ENCODE measurements around the gene NIPBL. TPM values are rescaled to one million over a fixed set of nuclear protein-coding genes. Genes with fewer than 3 reads are reported as not detected.

The NIPBL gene
- total RNA-seq, 1 experiment from 2014 or later, result 48.1 TPM

DNA sequence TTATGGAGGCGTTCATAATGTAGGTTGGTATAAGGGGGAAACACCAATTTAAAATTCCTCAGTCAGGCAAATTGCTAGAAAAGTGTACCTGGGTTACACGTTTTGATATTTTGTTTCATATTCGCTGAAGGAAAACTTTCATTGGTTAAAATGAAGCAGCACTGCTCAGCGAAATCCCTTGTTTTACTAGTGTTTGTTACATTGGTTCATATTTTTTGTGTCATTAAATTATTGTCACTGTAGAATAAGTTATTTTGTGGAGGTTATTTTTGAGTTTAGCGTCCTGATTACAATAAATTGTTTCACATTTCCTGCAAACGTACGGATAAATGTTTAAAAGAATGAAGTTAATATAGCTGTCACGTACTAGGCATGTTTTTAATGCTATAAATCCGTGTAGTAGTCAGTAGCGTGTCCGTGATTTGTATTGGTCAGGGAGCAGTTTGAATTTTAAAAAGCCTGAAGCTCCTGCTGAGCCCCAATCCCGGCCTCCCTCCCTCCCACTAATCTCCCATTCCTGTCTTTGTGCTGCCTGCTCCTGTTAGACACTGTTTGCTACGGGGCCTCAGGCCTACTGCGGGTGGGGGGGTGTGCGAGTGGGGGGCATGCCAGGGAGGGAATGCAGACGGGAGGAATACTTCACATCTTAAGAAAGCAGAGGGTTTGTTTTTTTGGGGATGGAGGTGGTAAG lies 2.0 kb downstream of the NIPBL start:
- intact Hi-C loops (cut with micrococcal nuclease; ENCODE audit: unreplicated experiment), result loop anchor here (10.0 kb wide), 2 partner anchors 246 to 274 kb away; partner anchors contain the start of gene SLC1A3

DNA sequence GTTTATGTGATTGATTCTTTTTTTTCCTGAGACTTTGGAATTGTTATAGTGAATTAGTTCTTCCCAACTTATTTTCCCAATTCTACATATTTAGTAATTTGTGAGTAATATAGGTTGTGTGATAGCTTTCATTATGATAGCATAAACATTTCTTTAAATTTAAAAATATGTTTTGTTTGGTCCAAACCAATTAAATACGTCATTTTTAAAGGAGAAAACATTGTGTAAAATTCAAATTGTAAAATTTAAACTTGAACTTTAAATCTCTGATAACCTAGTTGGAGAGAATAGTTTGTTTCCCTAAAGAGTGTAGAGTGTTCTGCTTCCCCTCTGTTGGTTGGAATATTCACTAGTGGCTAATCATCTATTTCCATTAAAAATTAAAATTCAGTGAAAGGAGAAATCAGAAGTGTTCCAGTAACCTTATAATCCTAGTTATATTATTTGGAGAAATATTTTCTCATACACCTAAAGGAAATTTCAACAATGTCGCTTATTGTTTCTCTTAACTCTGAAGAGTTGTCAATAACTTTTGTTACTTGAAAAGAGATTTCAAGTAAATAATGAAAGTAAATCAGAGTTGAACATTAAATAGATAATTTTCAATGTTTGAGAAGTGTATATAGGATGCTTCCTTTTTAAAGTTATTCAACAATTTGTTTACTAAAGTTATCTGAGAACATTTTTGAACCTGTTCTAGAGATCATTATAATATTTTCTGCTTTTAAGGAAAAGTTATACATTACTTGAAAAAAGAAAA lies 2.9 kb downstream of the NIPBL start:
- Mint-ChIP-seq H3K36me3 (ENCODE audit: insufficient read depth, unreplicated experiment) (peaks cover 22% of the 10 kb centered on the region), H3K4me1 (ENCODE audit: low read depth, unreplicated experiment) (peaks cover 25% of the 10 kb centered on the region), H3K27ac (ENCODE audit: unreplicated experiment) (no peak overlapping the region), H3K9me3 (ENCODE audit: unreplicated experiment) (no peaks in the 10 kb centered on the region), H3K27me3 (ENCODE audit: insufficient read depth, unreplicated experiment) (no peaks in the 10 kb centered on the region), H3K4me3 (ENCODE audit: unreplicated experiment) (peak overlapping the region; percentile 93)
- Histone ChIP-seq H3K4me3 (ENCODE audit: low read depth, low read length) (peak overlapping the region; percentile 52), H3K27me3 (replicated peaks; ENCODE audit: control insufficient read depth, insufficient read depth, low read length) (no peaks in the 10 kb centered on the region), H3K9me3 (no peaks in the 10 kb centered on the region), H3K4me1 (peaks cover 23% of the 10 kb centered on the region), H3K36me3 (ENCODE audit: control insufficient read depth, insufficient read depth, low read length) (no peaks in the 10 kb centered on the region)
- TF ChIP-seq, protein P1, sequence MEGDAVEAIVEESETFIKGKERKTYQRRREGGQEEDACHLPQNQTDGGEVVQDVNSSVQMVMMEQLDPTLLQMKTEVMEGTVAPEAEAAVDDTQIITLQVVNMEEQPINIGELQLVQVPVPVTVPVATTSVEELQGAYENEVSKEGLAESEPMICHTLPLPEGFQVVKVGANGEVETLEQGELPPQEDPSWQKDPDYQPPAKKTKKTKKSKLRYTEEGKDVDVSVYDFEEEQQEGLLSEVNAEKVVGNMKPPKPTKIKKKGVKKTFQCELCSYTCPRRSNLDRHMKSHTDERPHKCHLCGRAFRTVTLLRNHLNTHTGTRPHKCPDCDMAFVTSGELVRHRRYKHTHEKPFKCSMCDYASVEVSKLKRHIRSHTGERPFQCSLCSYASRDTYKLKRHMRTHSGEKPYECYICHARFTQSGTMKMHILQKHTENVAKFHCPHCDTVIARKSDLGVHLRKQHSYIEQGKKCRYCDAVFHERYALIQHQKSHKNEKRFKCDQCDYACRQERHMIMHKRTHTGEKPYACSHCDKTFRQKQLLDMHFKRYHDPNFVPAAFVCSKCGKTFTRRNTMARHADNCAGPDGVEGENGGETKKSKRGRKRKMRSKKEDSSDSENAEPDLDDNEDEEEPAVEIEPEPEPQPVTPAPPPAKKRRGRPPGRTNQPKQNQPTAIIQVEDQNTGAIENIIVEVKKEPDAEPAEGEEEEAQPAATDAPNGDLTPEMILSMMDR (IDR thresholded peaks at IDR 0.05; ENCODE audit: insufficient read depth in 1 of 2, low read depth in 1 of 2, low read length in 1 of 2, severe bottlenecking in 1 of 2, unreplicated experiment in 1 of 2), result no peak
- intact Hi-C loops (cut with micrococcal nuclease; ENCODE audit: unreplicated experiment), result loop anchor here (10.0 kb wide), 2 partner anchors 245 to 275 kb away; partner anchors contain the start of gene SLC1A3
- no peak for DNase-seq
- BruUV-seq (replicated peaks), result no TSS peak
- POLR2A ChIA-PET, result no interaction called here
- CTCF ChIA-PET, result interaction anchor here (0.5 kb wide), 1 partner anchor 120 kb away, joined by 3 read pairs; no protein-coding TSS in a partner anchor

More for the DNA sequence above, 2.0 kb downstream of the NIPBL start:
- Histone ChIP-seq H3K4me1 (peaks cover 31% of the 10 kb centered on the region), H3K9me3 (no peaks in the 10 kb centered on the region), H3K4me3 (ENCODE audit: low read depth, low read length) (peak overlapping the region; percentile 52), H3K27me3 (replicated peaks; ENCODE audit: control insufficient read depth, insufficient read depth, low read length) (no peaks in the 10 kb centered on the region), H3K36me3 (ENCODE audit: control insufficient read depth, insufficient read depth, low read length) (no peaks in the 10 kb centered on the region)
- peak overlapping the region; percentile 95 for H3K27ac Mint-ChIP-seq (ENCODE audit: unreplicated experiment)
- peaks cover 16% of the 10 kb centered on the region for H3K36me3 Mint-ChIP-seq (ENCODE audit: insufficient read depth, unreplicated experiment)
- POLR2A ChIA-PET, result interaction anchor here (1.0 kb wide), 1 partner anchor 726 kb away, joined by 4 read pairs; no protein-coding TSS in a partner anchor
- peak in 1 of 2 experiments; percentile 29 for DNase-seq
- BruUV-seq (replicated peaks), result no TSS peak
- peaks cover 19% of the 10 kb centered on the region for H3K4me1 Mint-ChIP-seq (ENCODE audit: low read depth, unreplicated experiment)
- TF ChIP-seq, protein P1 (IDR thresholded peaks at IDR 0.05; ENCODE audit: insufficient read depth in 1 of 2, low read depth in 1 of 2, low read length in 1 of 2, severe bottlenecking in 1 of 2, unreplicated experiment in 1 of 2), result no peak
- peak overlapping the region; percentile 93 for H3K4me3 Mint-ChIP-seq (ENCODE audit: unreplicated experiment)
- no peaks in the 10 kb centered on the region for H3K9me3 Mint-ChIP-seq (ENCODE audit: unreplicated experiment)
- CTCF ChIA-PET, result interaction anchor here (0.5 to 0.6 kb wide), 2 partner anchors 121 to 202 kb away, joined by 3 to 5 read pairs; no protein-coding TSS in a partner anchor
- H3K27me3 Mint-ChIP-seq (ENCODE audit: insufficient read depth, unreplicated experiment), result no peaks in the 10 kb centered on the region

DNA sequence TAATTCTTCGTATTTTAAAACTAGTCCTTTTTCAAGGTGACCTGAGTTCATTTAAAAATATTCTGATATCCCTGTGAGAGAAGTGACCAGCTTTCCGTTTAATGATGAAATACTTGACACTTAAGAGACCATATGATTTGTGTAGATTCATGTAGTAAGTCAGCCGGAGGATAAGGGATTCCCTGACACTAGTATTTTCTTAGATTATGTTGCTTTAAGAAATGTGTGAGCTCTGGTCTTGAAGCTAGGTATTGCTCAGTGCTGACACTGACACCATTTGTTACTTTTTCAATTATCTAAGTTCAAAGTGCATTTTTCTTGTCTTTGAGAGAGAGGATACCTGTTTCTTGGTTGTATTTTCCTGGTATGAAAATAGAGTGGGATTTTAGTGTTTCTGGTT lies 4.2 kb downstream of the NIPBL start:
- Mint-ChIP-seq H3K36me3 (ENCODE audit: insufficient read depth, unreplicated experiment) (peaks cover 27% of the 10 kb centered on the region), H3K4me1 (ENCODE audit: low read depth, unreplicated experiment) (peaks cover 18% of the 10 kb centered on the region), H3K9me3 (ENCODE audit: unreplicated experiment) (no peaks in the 10 kb centered on the region), H3K27ac (ENCODE audit: unreplicated experiment) (no peak overlapping the region), H3K27me3 (ENCODE audit: insufficient read depth, unreplicated experiment) (no peaks in the 10 kb centered on the region), H3K4me3 (ENCODE audit: unreplicated experiment) (no peak overlapping the region)
- no TSS peak for BruUV-seq (replicated peaks)
- DNase-seq, result no peak
- Histone ChIP-seq H3K9me3 (no peaks in the 10 kb centered on the region), H3K27me3 (replicated peaks; ENCODE audit: control insufficient read depth, insufficient read depth, low read length) (no peaks in the 10 kb centered on the region), H3K4me1 (peaks cover 21% of the 10 kb centered on the region), H3K4me3 (ENCODE audit: low read depth, low read length) (no peak overlapping the region), H3K36me3 (ENCODE audit: control insufficient read depth, insufficient read depth, low read length) (no peaks in the 10 kb centered on the region)
- ChIA-PET POLR2A (no interaction called here), CTCF (interaction anchor here (1.0 to 1.5 kb wide), 2 partner anchors 10 to 190 kb away, joined by 3 read pairs; no protein-coding TSS in a partner anchor)
- TF ChIP-seq, protein P1 (IDR thresholded peaks at IDR 0.05; ENCODE audit: insufficient read depth in 1 of 2, low read depth in 1 of 2, low read length in 1 of 2, severe bottlenecking in 1 of 2, unreplicated experiment in 1 of 2), result no peak
- intact Hi-C loops (cut with micrococcal nuclease; ENCODE audit: unreplicated experiment), result no loop called here

Measured in Caco-2 (cell line).